Measurements from ENCODE around the gene CARD10.

CARD10 gene, protein sequence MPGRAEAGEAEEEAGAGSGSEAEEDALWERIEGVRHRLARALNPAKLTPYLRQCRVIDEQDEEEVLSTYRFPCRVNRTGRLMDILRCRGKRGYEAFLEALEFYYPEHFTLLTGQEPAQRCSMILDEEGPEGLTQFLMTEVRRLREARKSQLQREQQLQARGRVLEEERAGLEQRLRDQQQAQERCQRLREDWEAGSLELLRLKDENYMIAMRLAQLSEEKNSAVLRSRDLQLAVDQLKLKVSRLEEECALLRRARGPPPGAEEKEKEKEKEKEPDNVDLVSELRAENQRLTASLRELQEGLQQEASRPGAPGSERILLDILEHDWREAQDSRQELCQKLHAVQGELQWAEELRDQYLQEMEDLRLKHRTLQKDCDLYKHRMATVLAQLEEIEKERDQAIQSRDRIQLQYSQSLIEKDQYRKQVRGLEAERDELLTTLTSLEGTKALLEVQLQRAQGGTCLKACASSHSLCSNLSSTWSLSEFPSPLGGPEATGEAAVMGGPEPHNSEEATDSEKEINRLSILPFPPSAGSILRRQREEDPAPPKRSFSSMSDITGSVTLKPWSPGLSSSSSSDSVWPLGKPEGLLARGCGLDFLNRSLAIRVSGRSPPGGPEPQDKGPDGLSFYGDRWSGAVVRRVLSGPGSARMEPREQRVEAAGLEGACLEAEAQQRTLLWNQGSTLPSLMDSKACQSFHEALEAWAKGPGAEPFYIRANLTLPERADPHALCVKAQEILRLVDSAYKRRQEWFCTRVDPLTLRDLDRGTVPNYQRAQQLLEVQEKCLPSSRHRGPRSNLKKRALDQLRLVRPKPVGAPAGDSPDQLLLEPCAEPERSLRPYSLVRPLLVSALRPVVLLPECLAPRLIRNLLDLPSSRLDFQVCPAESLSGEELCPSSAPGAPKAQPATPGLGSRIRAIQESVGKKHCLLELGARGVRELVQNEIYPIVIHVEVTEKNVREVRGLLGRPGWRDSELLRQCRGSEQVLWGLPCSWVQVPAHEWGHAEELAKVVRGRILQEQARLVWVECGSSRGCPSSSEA

DNA sequence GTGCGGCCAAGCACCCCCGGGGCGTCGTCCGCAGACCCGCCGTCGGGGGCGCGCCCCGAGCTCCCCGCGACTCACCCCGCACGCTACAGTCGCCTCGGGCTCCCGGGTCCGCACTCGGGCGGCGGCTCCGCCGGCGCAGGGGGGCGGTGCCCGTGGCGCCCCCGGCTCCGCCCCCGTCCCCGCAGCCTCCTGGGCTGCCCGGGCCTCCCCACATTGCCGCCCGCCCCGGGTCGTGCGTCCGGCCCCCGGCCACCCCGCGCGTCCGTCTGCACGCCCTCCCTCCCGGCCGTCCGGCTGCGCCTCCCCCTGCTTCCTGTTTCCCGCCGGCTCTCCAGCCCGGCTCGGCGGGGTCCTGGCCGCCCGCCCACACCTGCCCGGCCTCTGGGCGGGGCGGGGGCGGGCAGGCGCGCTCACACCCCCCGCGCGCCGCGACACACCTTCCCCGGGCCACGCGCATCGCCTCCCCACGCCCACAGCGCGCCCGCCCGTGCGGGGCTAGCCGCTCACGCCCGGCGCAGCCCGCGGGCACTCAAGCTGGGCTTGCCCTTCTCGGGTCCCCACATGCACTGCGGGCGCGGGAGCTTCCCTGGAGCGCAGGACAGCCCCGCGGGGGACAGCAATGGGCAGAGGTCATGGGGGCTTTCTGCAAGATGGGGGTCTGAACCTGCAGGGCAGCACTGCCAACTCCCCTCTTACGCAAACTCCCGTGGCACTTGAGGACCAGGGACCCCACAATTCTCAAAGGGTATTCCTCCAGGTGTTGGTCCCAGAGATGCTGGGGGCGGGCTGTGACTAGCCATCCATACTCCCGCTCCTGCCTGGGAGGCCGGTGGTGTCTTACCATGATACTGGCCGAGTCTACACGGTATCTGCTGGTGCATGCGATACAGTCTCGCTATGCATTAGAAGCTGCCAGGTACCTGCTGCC, at the start of gene CARD10:
TSS of gene CARD10 (minus strand) at position 148 of the 928 bp plus-strand sequence. CDS start 215 bp downstream, outside the sequence.
- DNase-seq = no peak

DNA sequence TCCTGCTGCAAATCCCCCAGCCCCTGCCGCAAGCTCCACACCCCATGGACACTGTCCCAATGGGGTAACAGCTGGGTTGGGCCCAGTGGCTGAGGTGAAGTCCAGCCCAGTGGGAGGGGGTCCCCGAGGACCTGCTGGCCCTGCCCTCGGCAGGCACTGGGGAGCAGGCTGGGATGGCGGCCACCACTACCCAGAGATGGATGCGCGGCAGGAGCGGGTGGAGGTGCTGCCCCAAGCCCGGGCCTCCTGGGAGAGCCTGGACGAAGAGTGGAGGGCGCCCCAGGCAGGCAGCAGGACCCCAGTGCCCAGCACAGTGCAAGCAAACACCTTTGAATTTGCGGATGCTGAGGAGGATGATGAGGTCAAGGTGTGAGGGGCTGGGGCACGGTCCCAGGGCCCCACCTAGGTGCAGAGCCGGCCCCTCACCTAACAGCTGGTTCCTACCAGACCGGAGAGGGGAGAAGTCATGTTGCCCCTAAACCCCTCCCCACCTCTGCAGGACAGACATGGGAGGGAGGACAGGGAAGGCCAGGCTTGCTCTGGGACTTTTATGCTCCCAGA, 49.3 kb upstream of the CARD10 start:
- DNase-seq = no peak

DNA sequence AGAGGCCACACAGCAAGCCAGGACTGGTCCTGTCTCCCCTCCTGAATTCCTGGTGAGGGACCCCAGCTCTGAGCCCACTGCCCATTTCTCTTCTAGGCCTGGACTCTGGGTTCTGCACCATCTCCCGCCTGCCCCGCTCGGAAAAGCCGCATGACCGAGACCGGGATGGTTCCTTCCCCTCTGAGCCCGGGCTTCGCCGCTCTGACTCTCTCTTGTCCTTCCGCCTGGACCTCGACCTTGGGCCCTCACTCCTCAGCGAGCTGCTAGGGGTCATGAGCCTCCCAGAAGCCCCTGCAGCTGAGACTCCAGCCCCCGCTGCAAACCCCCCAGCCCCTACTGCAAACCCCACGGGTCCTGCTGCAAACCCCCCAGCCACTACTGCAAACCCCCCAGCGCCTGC, 48.8 kb upstream of the CARD10 start:
- no peak for DNase-seq

DNA sequence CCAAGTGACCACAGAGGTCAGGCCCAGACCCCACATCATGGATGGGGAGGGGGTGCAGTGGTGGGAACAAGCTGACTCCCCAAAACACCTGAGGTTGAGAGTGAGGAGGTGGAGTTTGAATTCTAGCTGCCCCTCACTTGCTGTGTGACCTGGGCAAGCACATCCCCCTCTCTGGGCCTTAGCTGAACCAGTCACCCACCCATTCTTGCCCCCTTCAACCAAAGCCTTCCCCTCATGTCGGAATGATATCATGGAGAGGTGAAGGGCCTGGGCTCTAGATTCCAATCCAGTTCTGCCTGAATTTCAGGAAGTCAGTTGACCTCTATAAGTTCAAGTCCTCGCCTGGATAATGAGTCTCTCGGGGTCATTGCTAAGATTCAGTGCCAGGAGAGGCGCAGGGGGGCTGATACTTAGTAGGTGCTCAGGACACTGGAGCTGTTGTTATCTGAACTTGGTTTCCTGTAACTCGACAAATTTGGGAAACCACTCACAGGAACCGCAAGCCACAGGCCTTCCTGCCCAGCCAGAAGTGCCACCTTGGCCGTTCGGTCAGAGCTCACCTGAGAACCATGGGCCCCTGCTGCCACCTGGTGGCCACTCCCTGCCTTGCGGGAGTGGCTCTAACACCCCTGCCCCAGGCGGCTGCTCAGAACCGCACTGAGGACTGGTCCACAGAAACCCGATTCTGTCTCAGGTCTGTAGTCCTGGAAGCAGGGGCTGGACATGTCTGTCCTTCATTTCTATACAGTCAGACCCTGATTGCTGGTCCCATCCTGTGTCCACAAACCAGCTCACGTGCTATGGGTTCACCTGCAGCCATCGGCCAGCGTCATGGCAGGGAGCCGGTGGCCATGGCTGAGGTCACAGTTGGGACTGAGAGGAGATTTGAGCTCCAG, 47.9 kb upstream of the CARD10 start:
- peak; percentile 97 for DNase-seq

DNA sequence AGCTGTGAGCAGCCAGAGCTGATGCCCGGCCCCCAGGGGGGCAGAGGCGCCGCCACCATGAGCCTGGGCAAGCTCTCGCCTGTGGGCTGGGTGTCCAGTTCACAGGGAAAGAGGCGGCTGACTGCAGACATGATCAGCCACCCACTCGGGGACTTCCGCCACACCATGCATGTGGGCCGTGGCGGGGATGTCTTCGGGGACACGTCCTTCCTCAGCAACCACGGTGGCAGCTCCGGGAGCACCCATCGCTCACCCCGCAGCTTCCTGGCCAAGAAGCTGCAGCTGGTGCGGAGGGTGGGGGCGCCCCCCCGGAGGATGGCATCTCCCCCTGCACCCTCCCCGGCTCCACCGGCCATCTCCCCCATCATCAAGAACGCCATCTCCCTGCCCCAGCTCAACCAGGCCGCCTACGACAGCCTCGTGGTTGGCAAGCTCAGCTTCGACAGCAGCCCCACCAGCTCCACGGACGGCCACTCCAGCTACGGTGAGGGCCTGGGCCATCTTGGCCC, 47.2 kb upstream of the CARD10 start:
- DNase-seq = peak; percentile 76

DNA sequence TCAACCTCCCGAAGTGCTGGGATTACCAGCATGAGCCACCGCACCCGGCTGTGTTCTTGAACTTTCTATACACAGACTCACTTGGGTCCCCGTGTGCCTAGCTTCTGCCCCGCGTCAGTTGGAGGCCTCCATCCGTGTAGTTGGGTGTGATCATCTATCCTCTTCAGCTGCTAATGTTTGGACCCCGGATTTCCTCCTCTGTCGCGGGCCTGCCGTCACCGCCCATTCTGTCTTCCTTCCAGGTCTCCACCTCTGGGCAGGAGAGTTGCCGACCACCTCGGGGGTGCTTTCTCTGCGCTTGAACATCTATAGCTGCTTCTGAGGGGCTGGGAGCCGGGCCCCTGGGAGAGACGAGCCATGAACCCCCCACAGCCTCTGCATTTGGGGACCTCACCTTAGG, 46.6 kb upstream of the CARD10 start:
- DNase-seq = no peak

DNA sequence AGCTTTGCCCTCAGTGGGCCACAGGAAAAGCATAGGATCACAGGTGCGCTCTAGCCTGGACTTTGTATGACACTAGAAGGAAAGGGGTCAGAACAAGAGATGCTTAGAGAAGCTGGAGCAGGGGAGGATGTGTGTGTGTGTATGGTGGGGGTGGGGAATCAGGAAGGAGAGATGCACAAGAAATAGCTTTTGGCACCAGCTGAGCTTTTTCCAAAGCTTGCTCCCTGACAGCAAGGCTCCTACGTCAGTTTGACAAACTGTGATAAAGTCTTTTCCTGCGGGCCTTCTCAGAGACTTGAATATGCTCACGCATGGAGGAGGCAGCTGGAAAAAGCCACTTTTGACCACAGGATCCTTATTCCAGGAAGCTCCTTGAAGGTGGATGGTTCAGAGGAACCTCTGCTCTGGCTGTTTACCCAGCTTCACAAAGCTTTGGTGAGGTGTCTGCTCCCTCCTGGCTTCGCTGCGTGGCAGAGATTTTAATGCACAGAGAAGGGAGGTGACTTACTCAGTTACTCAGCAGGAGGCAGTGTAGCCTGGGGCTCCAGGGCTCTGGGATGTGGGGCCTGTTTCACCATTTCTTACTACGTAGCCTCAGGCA, 45.0 kb upstream of the CARD10 start:
- DNase-seq = no peak

DNA sequence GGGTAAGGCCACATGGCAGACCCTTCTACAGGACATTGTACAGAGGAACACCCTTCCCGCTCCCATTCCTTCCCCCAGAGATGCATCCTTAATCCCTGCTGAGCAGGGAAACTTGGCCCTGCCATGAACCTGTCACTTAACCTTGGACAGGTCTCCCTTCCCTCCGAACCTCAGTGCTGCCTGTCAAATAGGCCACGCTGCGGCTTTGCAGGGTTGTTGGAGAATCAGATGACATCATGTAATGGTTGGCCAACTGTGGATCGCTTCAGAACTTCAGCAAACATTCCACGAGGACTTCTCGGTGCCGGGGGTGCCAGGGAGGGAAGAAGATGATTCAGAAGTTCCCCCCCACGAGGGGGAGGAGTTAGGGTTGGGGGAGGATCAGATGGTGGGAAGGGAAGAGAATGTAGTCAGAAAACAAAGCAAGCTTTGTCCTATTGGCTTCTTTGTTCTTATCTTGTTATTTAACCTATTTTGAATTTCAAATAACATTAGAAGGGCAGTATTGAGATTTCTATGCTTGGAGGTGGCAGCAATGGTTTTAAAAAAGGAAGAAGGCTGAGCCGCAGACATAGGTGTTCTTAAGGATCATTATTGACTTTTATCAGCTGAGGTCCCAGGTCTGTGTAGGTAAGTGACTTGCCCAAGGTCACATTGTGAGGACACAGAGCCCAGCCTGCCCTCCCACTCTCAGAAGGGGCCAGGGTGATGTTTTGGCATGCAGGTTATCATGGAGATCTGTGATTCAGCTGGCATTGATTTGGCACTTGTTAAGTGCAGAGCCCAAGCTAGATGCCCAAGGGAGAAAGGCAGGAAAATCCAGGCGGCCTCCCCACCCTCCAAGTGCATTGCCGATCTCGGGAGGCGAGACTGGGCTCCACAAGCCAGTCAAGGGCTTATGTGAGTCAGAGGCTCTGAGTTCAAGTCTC, 44.2 kb upstream of the CARD10 start:
- no peak for DNase-seq

DNA sequence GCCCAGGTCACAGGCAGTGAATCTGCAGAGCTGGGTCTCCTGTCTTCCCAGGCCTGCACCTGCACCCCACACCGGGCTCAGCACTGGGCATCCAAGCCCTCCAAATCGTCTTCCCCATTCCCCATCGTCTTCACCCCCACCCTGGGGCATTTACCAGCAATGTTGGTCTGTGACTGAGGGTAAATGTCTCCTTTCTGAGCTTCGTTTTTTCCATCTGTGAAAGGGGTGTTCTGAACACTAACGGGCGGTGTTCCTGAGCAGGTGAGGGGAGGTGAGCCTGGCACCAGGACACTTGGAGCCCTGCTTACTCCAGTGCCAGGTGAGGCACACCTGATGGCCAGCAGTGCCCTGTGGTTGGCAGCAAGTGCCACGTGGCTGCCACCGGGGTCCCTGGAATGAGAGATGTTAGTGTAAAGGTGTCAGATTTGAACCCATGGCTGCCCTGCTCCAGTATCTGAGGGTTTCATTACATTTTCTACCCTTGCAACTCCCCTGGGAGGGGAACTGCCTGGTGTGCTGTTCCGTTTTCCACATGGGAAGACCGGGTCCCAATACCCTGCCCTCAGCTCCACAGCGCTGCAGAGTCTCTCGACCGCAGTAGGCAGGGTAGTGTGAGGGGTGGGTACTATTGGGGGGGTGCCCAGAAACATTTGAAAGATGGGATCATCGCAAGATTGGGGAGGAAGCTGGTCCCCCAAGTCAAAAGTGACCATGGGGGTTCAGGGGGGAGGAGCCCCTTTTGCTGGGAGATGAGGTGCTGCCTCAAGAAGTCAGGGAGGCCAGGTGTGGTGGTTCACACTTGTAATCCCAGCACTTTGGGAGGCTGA, 43.0 kb upstream of the CARD10 start:
- no peak for DNase-seq

DNA sequence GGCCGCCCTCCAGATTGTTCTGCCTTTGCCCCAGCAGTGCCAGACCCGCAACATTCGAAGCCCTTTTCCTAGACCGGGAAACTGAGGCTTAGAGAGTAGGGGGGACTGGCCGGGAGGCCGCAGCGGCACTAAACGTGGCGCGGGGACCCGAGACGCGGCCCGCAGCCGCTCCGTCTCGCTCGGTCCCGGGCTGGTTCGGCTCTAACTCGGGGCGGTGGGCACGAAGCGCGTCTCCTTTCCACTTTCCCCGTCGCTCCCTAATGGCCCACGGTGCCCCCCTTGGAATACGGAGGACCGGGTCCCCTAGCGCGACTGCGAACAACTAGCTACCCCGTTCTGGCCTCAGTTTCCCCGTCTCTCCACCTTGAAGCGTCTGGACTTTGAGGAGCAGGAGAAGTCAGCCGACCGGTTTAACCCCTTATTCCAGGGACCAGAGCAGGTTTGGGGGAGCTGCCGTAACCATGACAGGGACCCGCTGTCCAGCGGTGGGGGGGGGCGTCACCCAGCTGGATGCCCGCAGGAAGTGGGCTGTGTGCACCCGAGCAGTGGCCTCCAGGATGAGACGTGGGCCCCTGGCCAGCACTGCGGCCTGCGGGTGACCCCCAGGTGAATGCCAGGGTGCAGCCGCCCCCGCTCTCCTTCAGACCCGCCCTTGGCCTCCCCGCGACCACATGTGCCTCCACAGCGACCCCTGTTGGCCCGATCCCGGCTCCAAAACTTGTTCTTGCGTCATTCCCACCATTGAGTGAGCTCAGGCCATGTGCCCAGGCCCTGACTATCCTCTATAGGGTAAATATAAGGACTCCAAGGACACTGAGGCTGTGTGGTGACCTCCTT, 42.2 kb upstream of the CARD10 start:
- DNase-seq = peak; percentile 95

DNA sequence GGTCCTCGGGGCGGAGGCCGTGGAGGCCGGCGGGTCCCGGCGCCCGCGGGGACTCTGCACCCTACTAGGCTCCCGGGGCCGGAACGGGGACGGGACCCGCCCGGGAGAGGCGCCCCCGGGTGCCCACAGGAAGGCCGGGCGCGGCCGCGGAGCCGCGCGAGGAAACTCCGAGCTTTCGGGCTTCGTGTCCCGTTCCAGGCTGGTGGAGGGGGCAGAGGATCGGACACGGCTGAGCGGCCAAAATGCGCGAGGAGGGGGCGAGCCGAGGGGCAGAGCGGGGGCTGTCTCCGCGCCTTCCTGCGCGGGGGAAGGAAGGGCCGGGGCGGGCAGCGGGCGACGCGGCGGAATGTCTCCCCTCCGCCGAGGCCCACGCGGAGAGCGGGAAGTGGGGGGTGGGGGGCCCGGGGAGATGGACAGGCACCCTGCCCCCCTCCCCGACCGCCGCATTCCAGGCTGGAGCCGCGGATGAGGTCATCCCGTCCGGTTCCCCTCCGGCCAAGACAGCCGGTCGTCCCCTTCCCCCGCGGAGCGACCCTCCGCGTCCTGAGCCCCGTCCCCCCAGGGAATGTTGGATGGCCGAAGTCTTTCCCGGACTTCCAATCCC, 41.5 kb upstream of the CARD10 start:
- DNase-seq = no peak

DNA sequence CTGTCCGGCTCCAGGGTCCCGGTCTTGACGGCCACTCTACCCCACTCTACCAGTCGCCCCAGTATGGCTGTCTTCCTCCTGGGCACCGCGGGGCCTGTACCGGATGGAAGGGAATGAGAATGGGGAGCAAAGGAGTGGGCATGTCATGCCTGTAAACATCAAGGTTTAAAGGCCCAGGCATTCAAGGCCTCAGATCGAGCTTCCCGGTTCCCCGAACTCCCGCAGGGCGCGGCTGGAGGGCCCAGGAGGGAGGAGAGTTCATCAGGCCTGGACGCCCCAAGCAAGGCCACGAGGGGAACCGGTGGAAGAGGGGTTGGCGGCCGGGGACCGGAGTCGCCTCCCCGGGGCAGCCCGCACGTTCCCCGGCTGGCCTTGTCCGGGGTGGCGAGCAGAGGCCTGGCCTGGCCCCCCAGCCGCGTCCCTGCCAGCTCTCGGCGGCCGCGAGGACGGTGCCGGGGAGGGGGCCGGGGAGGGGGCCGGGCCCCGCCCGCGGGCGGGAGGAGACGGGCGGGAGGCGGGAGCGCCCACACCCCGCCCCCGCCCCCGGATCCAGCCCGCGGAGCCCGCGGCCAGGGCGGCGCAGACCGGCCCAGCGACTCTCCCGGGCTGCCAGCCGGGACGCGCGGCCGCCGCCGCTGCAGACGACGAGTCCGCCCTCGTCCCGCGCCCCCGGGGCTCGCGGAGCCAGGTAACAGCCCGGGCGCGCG, 40.8 kb upstream of the CARD10 start, which contains the start of gene CDC42EP1:
TSS of gene CDC42EP1 (plus strand) at position 580 of the 707 bp plus-strand sequence. CDS start 5,870 bp downstream, outside the sequence.
- DNase-seq = no peak

DNA sequence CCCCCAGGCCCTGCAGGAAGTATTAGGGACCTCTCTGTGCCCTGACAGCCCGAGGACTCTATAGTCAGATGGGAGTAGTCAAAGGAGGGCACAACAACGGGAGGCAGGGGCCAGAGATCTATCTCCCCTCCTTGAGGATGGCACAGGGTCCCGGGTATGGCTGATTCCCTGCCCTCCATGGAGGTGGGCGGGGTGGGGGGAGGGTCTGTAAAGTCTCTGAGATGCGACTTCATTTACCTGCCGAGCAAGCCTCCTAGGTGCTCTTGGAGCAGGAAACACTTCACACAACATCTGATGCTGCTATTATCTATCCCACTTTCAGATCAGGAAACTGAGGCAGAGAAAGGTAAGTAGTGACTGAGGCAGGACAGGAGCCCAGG, 40.3 kb upstream of the CARD10 start:
- no peak for DNase-seq

DNA sequence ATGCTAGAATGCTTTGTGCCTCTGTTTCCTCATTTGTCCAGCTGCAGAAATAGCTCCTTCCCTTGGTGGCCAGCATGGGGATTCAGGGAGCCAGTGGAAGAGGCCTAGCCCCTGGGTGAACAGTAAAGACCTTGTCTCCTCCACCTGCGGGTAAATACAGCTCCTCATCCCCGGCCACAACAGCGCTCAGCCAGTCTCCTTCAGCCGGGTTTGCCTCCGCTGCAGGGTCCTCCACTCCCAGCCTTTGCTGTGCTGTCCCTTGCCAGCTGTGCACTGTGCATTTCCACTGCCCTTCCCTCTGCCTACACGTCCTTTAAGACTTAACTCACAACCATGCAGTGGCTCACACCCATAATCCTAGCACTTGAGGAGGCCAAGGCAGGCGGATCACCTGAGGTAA, 39.6 kb upstream of the CARD10 start:
- DNase-seq = no peak

DNA sequence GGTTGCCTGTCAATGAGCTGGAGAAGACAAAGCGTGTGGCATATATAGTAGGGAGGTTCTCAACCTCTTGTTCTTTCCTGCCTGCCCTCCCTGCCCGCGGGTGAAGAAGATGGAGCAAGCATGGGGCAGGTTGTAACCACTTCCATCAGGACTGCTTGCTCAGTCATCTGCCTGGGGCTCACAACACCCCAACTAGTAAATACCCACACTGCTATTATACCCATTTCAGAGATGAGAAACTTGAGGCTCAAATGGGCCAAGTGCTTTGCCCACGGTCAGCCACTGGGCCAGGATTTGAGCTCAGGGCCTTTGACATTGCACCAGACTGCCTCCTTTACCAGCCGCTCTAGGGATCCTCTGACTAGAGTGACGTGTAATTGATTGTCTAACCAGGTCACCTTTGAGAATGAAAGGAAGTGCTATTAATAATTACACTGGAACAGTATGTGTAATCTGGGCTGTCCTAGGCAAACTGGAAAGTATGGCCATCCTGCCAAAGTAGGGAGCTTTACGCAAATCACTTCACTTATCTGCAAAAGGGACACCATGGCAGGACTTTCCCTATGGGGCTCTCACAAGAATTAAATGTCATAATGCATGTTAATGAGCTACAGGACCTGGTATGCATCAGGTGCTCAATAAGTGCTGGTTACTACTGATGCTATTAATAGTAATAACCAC, 38.2 kb upstream of the CARD10 start:
- DNase-seq = no peak

DNA sequence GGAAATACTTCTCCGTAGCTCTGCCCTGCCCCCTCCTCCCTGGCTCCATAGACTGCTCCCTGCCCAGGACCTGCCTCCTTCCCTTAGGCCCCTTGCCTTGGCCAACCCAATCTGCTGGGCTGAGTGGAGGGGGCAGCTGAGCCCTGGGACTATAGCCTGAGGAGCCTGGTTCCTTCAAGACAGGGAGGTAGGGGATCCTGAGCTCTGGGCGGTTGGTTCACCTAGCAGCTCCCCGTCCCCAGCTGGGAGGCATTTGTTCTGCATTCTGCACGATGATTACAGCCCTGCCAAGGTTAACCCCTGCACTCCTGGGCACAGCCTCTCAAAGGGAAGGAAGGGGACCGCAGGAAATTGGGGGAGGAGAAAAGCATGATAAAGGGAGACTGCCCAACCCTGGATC, 37.5 kb upstream of the CARD10 start:
- no peak for DNase-seq
